Ishikawa (cell line): Measurements from ENCODE around the gene HOXB1.

Source experiments
- CEBPB ChIP-seq: IDR thresholded peaks from 2 replicates; pipeline ENCODE4 v1.6.1; 2012
- CREB1 ChIP-seq: IDR thresholded peaks from 2 replicates; pipeline ENCODE4 v1.6.1; 2012; ENCODE audit warnings: low read depth
- EP300 ChIP-seq: IDR thresholded peaks from 2 replicates; pipeline ENCODE4 v1.6.1; 2012; ENCODE audit warnings: borderline replicate concordance
- FOXM1 ChIP-seq: IDR thresholded peaks from 2 replicates; pipeline ENCODE4 v1.6.1; 2012; ENCODE audit warnings: low read depth, borderline replicate concordance
- MAX ChIP-seq: IDR thresholded peaks from 2 replicates; pipeline ENCODE4 v1.6.1; 2012
- NFIC ChIP-seq: IDR thresholded peaks from 2 replicates; pipeline ENCODE4 v1.6.1; 2012
- TCF12 ChIP-seq: IDR thresholded peaks from 2 replicates; pipeline ENCODE4 v1.6.1; 2012; ENCODE audit warnings: low read depth
- TEAD4 ChIP-seq: IDR thresholded peaks from 2 replicates; pipeline ENCODE4 v1.6.1; 2012
- USF1 ChIP-seq: IDR thresholded peaks from 2 replicates; pipeline ENCODE4 v1.6.1; 2012
- ZBTB7A ChIP-seq: IDR thresholded peaks from 2 replicates; pipeline ENCODE4 v1.6.1; 2012; ENCODE audit warnings: low read depth
- TF ChIP-seq, protein P1 (sequence below): IDR thresholded peaks from 2 replicates; pipeline ENCODE4 v1.6.1; 2012; ENCODE audit warnings: low read depth, mild to moderate bottlenecking

DNA sequence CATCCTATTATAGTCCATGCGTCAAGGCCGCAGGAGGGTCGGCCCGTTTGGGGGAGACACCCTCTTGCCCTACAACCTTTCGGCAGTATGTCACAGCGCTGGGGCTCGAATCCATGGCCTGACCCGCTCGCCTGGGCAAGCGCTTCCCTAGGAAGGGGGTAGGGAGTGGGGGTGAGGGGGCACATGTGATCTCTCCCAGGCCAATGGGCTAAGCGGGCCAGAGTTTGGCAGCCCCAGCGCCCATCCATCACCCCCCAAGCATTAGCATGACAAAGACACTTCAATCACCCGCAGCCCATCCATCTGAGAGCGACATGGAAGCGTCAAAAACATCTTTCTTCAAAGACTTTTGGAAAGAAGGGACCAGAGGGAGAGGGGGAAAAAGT is at the start of gene HOXB1:
- TF ChIP-seq, protein P1, sequence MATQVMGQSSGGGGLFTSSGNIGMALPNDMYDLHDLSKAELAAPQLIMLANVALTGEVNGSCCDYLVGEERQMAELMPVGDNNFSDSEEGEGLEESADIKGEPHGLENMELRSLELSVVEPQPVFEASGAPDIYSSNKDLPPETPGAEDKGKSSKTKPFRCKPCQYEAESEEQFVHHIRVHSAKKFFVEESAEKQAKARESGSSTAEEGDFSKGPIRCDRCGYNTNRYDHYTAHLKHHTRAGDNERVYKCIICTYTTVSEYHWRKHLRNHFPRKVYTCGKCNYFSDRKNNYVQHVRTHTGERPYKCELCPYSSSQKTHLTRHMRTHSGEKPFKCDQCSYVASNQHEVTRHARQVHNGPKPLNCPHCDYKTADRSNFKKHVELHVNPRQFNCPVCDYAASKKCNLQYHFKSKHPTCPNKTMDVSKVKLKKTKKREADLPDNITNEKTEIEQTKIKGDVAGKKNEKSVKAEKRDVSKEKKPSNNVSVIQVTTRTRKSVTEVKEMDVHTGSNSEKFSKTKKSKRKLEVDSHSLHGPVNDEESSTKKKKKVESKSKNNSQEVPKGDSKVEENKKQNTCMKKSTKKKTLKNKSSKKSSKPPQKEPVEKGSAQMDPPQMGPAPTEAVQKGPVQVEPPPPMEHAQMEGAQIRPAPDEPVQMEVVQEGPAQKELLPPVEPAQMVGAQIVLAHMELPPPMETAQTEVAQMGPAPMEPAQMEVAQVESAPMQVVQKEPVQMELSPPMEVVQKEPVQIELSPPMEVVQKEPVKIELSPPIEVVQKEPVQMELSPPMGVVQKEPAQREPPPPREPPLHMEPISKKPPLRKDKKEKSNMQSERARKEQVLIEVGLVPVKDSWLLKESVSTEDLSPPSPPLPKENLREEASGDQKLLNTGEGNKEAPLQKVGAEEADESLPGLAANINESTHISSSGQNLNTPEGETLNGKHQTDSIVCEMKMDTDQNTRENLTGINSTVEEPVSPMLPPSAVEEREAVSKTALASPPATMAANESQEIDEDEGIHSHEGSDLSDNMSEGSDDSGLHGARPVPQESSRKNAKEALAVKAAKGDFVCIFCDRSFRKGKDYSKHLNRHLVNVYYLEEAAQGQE: no peak
- no peak for TF ChIP-seq FOXM1
- no peak for TF ChIP-seq NFIC
- TF ChIP-seq MAX: no peak
- TF ChIP-seq TCF12: no peak
- no peak for TF ChIP-seq ZBTB7A
- TF ChIP-seq TEAD4: no peak
- TF ChIP-seq CEBPB: no peak
- no peak for TF ChIP-seq CREB1
- no peak for TF ChIP-seq EP300
- no peak for TF ChIP-seq USF1
